Measurements from ENCODE around the gene NOTCH4. TPM values are rescaled to one million over a fixed set of nuclear protein-coding genes. Genes with fewer than 3 reads are reported as not detected.
A peak's percentile ranks its signal among the peaks of the same experiment; 100 is the strongest.
"Not testable (repeated sequence)": the region's sequence is repeated elsewhere in the genome, so short reads cannot be mapped to it uniquely, and the experiment has no call there.

NOTCH4 gene
- total RNA-seq, 2 donors from 2014 or later = 2.9 to 3.7 TPM

DNA sequence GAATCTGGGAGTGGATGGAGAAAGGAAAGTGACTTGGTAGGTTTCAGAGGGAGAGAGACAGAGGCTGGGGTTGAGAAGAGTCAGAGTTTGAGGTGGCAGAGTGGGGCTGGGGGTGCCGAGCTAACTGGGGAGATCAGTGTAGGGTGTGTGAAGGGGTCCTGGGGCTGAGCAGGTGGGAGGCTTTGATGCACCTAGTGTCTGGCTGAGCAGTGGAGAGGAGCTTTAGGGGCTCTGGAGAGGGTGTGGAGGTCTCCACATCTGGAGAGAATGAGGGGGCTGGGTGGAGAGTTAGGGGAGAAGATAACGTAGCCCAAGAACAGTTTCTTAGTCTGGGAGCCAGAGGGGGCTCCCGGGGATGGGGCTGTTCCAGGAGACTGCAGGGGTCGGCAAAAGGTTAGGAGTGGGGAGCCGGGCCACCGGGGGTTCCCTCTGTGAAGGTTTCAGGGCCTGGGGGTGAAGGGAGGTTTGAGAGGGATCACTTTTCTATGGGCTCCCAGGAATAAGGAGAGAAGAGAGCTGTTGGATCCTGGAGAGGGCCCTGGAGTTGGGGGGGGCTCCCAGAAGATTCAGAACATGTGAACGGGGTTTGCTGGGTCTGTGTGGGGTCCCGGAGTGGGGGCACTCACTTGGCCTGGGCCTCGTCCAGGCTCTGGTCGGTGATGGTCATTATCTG lies 34.7 kb downstream of the NOTCH4 start:
- intact Hi-C loops (cut with DNase I) = no loop called here
- no peak for DNase-seq

DNA sequence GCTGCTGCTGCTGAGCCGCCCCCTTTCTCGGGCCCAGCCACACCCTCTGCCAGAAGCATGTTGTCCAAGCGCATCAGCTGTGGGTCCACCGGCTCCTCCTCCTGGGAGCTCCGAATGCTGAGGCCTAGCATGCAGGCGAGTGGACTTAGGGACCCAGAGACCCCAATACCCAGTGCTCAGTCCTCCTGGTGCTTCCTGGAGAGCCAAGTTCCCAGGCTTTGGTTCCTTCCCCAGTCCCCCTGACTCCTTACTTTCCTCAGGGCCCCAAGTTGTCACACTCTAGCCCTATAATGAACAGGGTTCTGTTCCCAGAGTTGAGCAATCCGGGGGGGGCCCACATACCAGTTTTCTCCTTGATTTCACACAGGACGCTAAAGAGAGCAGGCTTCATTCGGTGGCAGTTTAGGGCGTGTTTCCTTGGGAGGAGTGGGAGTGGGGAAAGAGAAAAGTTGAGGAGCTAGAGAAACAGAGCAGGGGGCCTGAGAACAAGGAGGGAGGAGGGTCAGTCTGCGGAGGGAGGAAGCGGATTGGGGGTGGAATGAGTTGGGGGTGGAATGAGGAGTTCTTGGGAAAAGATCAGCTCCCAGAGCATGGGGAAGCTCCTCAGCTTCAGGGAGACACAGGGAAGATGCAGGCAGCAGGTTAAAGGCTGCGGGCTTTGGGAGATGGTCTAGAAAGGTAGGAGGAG lies 35.3 kb downstream of the NOTCH4 start:
- Histone ChIP-seq H3K4me3 (peak overlapping the region; percentile 69), H3K27ac (peak overlapping the region; percentile 87), H3K4me1 (no peaks in the 10 kb centered on the region), H3K36me3 (no peaks in the 10 kb centered on the region), H3K9ac (ENCODE audit: low read depth in 2 of 2, low read length in 2 of 2) (peak overlapping the region; percentile 84 to 91), H3K27me3 (no peaks in the 10 kb centered on the region), H3K9me3 (no peaks in the 10 kb centered on the region)
- DNase-seq = no peak
- TF ChIP-seq, protein P1, sequence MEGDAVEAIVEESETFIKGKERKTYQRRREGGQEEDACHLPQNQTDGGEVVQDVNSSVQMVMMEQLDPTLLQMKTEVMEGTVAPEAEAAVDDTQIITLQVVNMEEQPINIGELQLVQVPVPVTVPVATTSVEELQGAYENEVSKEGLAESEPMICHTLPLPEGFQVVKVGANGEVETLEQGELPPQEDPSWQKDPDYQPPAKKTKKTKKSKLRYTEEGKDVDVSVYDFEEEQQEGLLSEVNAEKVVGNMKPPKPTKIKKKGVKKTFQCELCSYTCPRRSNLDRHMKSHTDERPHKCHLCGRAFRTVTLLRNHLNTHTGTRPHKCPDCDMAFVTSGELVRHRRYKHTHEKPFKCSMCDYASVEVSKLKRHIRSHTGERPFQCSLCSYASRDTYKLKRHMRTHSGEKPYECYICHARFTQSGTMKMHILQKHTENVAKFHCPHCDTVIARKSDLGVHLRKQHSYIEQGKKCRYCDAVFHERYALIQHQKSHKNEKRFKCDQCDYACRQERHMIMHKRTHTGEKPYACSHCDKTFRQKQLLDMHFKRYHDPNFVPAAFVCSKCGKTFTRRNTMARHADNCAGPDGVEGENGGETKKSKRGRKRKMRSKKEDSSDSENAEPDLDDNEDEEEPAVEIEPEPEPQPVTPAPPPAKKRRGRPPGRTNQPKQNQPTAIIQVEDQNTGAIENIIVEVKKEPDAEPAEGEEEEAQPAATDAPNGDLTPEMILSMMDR (IDR thresholded peaks at IDR 0.05) = no peak
- intact Hi-C loops (cut with DNase I) = no loop called here

More for the DNA sequence above, 34.7 kb downstream of the NOTCH4 start:
- Histone ChIP-seq H3K36me3 (no peaks in the 10 kb centered on the region), H3K27ac (peak overlapping the region; percentile 87), H3K4me1 (no peaks in the 10 kb centered on the region), H3K4me3 (peak overlapping the region; percentile 69), H3K27me3 (no peaks in the 10 kb centered on the region), H3K9me3 (no peaks in the 10 kb centered on the region), H3K9ac (ENCODE audit: low read depth in 2 of 2, low read length in 2 of 2) (peak overlapping the region; percentile 84 to 91)
- TF ChIP-seq, protein P1 (IDR thresholded peaks at IDR 0.05) = no peak

DNA sequence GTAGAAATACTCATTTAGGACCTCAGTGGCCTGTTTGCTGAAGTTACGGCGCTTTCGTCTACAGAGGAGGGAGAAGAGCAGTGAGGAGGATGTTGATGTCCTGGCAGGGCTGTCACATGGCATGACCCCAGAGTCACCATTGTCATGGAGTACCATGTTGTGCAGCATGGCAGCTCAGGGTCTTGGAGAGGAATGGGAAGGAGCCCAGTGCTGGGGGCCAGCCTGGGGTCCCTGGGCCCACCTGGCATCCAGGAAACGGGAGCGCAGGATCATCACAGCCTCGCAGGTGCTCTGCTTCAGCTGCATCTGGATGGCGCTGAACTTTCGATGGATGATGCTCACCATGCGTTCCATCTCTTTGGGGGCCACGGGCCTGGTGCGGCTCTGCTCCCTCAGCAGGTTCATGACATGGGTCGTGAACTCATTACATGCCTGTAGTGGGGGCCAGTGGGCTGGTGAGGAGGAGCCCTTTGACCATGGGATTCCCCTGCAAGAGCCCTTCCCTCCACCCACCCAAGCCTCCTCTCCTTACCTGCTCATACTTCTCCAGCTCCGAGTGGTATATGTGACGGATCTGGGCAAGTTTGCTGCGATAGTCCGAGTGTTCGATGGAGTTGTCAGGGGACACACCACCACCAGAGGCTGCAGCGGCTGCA lies 36.0 kb downstream of the NOTCH4 start:
- DNase-seq; intact Hi-C loops (cut with DNase I); H3K9me3 ChIP-seq; H3K4me3 ChIP-seq; H3K27me3 ChIP-seq; H3K4me1 ChIP-seq; H3K36me3 ChIP-seq: not testable (repeated sequence)
- H3K9ac ChIP-seq (ENCODE audit: low read depth in 2 of 2, low read length in 2 of 2) = peak overlapping the region in 1 of 2 donors; percentile 91
- peak overlapping the region; percentile 87 for H3K27ac ChIP-seq

DNA sequence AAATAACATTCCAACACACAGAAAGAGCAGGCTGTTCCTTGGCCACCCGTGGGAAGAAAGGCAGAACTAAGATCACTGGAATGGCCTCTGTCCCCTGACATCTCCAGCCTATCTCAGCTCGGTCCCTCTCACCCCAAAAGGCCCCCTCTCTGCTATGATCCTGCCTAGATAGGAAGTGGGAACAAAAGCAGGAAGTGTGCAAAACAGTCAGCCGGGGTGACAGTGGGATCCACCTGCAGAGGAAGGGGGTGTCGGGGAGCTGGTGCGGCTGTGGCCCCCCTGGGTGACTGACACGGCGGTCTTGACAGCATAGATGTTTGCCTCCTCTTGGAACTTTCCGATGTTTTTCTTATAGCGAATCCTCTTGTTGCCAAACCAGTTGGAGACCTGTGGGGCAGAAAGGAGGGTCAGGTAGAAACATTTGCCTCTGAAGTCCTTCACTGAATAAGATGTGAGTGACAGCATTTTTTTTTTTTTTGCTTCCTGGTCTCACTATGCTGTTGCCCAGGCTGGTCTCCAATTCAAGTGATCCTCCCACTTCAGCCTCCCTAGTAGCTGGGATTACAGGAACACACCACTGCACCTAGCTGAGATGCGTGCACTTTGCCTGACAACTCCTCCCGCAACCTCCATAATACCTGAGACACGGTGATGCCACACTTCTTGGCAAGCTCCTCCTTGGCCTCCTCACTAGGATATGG lies 36.7 kb downstream of the NOTCH4 start:
- no peaks in the 10 kb centered on the region for H3K9me3 ChIP-seq
- H3K9ac ChIP-seq (ENCODE audit: low read depth in 2 of 2, low read length in 2 of 2) = no peak overlapping the region
- intact Hi-C loops (cut with DNase I) = no loop called here
- H3K4me3 ChIP-seq = no peak overlapping the region
- no peak for DNase-seq
- H3K27me3 ChIP-seq = no peaks in the 10 kb centered on the region
- peak overlapping the region; percentile 22 for H3K27ac ChIP-seq
- no peaks in the 10 kb centered on the region for H3K4me1 ChIP-seq
- TF ChIP-seq, protein P1 (IDR thresholded peaks at IDR 0.05) = no peak
- no peaks in the 10 kb centered on the region for H3K36me3 ChIP-seq

DNA sequence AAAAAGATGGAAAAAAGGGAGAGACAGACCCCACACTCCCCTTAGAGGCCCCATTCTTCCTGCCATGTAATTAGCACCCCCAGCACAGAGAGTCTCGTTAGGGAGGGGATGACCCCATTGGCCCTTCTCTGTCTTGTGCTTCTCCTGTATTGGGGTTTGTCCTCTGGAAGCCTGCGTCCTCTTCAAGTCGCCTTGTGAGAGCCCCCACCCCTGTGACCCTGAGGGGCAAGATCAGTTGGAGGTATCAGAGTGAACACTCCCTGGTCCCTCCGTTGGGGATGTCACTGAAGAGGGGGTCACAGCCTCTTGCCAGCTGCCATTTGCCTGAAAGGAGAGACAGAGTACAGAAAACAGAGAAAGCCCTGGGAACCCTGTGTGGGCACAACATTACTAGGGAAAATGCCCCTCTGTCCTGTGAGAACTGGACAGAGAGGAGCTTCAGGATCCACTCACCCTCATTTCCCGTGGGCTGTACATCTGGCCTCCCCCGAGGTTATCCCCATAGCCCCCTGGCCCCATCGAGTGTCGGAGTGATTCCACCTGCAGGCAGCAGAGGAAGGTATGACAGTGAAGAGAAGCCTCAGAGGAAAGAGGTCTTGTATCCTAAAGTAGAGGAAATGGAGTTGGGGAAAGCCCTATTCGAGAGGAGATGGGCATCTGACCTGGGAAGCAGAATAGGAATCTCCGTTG lies 37.6 kb downstream of the NOTCH4 start:
- intact Hi-C loops (cut with DNase I); H3K36me3 ChIP-seq; H3K9me3 ChIP-seq; H3K4me3 ChIP-seq; DNase-seq; H3K4me1 ChIP-seq; H3K27me3 ChIP-seq: not testable (repeated sequence)
- Histone ChIP-seq H3K27ac (peak overlapping the region; percentile 22), H3K9ac (ENCODE audit: low read depth in 2 of 2, low read length in 2 of 2) (peak overlapping the region in 1 of 2 donors; percentile 12)

DNA sequence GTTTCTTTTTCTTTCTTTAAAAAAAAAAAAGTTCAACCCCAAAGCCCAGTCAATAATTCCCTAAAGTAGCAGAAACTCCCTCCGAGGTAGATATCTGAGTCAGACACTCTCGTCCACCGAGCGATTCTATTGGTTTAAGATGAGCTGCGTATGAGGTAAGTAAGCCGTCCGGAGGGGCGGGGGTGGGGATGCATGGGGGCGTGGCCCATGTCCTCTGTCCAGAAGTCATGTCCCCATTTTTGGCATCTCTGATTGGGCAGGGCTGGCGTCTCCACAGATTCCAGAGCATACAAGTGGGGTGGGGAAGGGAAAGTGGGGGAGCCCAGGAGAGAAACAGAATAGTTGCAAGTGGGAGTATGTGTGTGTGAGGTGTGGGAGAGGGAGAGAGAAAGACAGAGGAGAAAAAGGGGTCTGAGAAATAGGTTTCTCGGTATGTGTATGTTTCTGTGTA lies 38.2 kb downstream of the NOTCH4 start:
- H3K36me3 ChIP-seq; H3K27me3 ChIP-seq; H3K4me3 ChIP-seq; H3K9me3 ChIP-seq; intact Hi-C loops (cut with DNase I); H3K4me1 ChIP-seq; H3K9ac ChIP-seq (ENCODE audit: low read depth in 2 of 2, low read length in 2 of 2); H3K27ac ChIP-seq: not testable (repeated sequence)
- DNase-seq = peak; percentile 68
